Natural killer cell treated with Interleukin-12 subunit alpha and Interleukin-12 subunit beta and Interleukin-15 and Interleukin-18, amount 100 ng/mL, for 72 hours (primary cell): ENCODE results near the gene GRIK4. TPM values are rescaled to one million over a fixed set of nuclear protein-coding genes. Genes with fewer than 3 reads are reported as not detected.

Source experiments
- total RNA-seq, 2 donors: library from RNA; stranded (reverse); gene quantifications; one replicate each; pipeline ENCODE4 v1.2.3, GENCODE V29; 2022

GRIK4 gene
- total RNA-seq, 2 donors from 2014 or later: 1.4 to 1.8 TPM

Other genes starting within 250 kb of the GRIK4 start
- gene TLCD5, start 186.4 kb upstream of the GRIK4 start, total RNA-seq: under 1 TPM; 0.26 to 0.33 TPM
- gene ARHGEF12, start 175.3 kb upstream of the GRIK4 start, total RNA-seq: 10 to 100 TPM; 27.1 to 38.2 TPM